ENCODE data around the gene MRPL36.

MRPL36 gene

DNA sequence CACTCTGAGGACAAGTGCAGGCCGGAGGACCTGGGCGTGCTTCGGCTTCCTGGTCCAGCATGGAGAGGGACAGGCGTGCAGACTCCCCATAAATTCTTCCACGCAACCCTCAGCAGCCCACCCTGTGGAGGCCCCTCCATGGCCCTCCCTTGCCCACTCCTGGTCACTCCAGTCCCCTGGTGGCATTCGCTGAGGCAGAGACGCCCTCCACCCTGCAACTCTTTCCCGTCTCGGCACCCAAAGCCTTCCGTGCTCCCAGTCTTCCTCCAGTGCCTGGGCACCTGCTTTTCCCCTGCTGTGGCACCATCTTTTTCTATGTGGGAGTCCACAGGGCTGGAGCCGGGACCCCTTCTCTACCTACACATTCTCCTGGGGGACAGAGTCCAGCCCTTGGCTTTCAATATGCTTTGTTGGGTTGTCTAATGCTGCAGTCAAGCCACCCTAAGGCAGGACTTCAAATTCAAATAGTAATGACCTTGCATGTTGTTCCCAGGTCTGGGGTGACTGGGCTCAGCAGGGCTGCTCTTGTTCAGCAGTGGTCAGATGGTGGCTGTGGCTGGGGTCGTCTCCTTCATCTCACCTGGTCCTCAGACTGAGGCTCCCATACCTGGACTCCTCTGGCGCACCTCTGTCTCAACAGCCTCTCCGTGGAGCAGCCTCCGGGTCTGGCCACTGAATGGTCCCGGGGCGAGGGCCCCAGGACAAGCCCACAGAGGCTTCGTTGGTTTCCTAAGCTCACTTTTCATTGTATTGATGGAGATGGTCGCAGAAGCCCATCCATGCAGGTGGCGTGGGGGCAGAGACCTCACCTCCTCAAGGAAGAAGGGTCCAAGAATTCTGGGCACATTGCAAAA, 15.2 kb downstream of the MRPL36 start:
- Histone ChIP-seq H3K36me3 (replicated peaks; ENCODE audit: low read depth, low read length) (no peaks in the 10 kb centered on the region), H3K27me3 (ENCODE audit: low read depth, low read length) (no peaks in the 10 kb centered on the region), H4K20me1 (ENCODE audit: insufficient read depth, low read length) (no peaks in the 10 kb centered on the region), H2AFZ (ENCODE audit: low read depth, low read length) (no peak overlapping the region), H3K4me2 (ENCODE audit: low read length) (no peak overlapping the region), H3K4me1 (ENCODE audit: low read length) (peaks cover 14% of the 10 kb centered on the region), H3K4me3 (ENCODE audit: low read length) (no peak overlapping the region), H3K27ac (ENCODE audit: low read length) (no peak overlapping the region), H3K79me2 (ENCODE audit: low read length) (no peaks in the 10 kb centered on the region), H3K9ac (ENCODE audit: low read length) (no peak overlapping the region), H3K9me3 (ENCODE audit: insufficient read depth, low read length) (no peaks in the 10 kb centered on the region)
- no peak for TF ChIP-seq EZH2phosphoT487 (IDR thresholded peaks at IDR 0.05; ENCODE audit: low read depth)
- TF ChIP-seq, protein P1, sequence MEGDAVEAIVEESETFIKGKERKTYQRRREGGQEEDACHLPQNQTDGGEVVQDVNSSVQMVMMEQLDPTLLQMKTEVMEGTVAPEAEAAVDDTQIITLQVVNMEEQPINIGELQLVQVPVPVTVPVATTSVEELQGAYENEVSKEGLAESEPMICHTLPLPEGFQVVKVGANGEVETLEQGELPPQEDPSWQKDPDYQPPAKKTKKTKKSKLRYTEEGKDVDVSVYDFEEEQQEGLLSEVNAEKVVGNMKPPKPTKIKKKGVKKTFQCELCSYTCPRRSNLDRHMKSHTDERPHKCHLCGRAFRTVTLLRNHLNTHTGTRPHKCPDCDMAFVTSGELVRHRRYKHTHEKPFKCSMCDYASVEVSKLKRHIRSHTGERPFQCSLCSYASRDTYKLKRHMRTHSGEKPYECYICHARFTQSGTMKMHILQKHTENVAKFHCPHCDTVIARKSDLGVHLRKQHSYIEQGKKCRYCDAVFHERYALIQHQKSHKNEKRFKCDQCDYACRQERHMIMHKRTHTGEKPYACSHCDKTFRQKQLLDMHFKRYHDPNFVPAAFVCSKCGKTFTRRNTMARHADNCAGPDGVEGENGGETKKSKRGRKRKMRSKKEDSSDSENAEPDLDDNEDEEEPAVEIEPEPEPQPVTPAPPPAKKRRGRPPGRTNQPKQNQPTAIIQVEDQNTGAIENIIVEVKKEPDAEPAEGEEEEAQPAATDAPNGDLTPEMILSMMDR (IDR thresholded peaks at IDR 0.05; ENCODE audit: low read depth, low read length), result no peak

DNA sequence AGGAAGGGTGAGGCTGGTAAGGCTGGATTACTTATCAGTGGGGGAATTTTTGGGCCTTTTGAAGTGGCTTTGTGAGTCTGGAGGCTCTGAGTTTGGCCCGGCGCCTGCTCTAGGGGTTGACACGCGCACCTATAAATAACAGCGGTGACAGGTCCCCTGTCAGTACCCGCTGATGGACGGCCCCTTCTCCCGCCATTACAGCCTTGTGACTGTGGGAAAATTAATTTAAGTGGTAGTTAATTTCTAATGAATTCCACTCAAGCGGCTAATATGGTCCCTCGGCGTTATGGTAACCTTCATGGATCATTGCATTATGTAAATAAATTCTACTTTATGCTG, 16.5 kb downstream of the MRPL36 start:
- Histone ChIP-seq H3K4me2 (ENCODE audit: low read length) (peak overlapping the region; percentile 37), H3K36me3 (replicated peaks; ENCODE audit: low read depth, low read length) (no peaks in the 10 kb centered on the region), H3K4me3 (ENCODE audit: low read length) (0 out of 2 replicates have a peak overlapping the region, but pooled peaks have one; percentile 16), H3K9ac (ENCODE audit: low read length) (no peak overlapping the region), H3K9me3 (ENCODE audit: insufficient read depth, low read length) (no peaks in the 10 kb centered on the region), H3K4me1 (ENCODE audit: low read length) (peaks cover 14% of the 10 kb centered on the region), H3K27me3 (ENCODE audit: low read depth, low read length) (no peaks in the 10 kb centered on the region), H3K79me2 (ENCODE audit: low read length) (no peaks in the 10 kb centered on the region), H2AFZ (ENCODE audit: low read depth, low read length) (no peak overlapping the region), H4K20me1 (ENCODE audit: insufficient read depth, low read length) (no peaks in the 10 kb centered on the region), H3K27ac (ENCODE audit: low read length) (no peak overlapping the region)
- TF ChIP-seq, protein P1 (IDR thresholded peaks at IDR 0.05; ENCODE audit: low read depth, low read length), result no peak
- no peak for TF ChIP-seq EZH2phosphoT487 (IDR thresholded peaks at IDR 0.05; ENCODE audit: low read depth)

DNA sequence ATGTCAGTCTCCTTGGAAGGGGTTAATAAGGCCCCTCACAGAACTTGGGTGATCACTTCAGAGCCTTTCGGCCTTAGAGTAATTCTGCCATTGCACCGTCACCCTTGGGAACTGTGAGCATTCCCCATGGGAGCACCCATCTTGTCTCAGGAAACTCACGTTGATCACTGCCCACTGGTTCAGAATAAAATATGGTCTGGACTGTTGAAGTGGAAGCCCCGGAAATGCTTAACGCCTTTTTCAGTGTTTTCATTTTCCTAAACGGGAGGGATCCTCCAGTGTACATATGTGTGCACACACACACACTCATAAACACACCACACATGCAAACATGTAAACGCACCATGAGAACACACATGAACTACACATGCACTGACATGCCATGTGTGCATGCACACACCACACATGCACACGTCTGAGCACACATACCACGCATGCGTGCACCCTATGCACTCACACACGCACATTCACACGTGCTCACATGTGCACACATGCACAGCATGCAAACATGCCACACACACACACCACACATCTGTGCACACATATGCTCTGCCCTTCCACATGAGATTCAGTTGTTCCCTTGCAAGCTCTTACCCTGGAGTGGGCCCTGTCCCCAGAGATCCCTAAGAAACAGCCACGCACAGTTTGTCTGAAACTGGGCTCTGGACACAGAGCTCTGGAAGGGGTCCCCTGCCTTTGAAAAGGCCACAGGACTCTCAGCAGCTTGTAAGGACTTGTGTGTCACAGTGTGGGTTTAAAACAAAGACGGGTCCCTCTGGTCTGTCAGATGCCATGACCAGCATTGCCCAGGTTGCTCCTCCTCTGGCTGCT, 17.0 kb downstream of the MRPL36 start:
- no peaks in the 10 kb centered on the region for H3K27me3 ChIP-seq (ENCODE audit: low read depth, low read length)
- H3K9ac ChIP-seq (ENCODE audit: low read length), result no peak overlapping the region
- no peak overlapping the region for H3K4me3 ChIP-seq (ENCODE audit: low read length)
- H3K36me3 ChIP-seq (replicated peaks; ENCODE audit: low read depth, low read length), result no peaks in the 10 kb centered on the region
- H3K9me3 ChIP-seq (ENCODE audit: insufficient read depth, low read length), result no peaks in the 10 kb centered on the region
- H3K4me2 ChIP-seq (ENCODE audit: low read length), result peak overlapping the region; percentile 37; the same call in 1 of the 2 replicates
- peaks cover 14% of the 10 kb centered on the region for H3K4me1 ChIP-seq (ENCODE audit: low read length)
- no peak overlapping the region for H2AFZ ChIP-seq (ENCODE audit: low read depth, low read length)
- no peaks in the 10 kb centered on the region for H3K79me2 ChIP-seq (ENCODE audit: low read length)
- no peak for TF ChIP-seq EZH2phosphoT487 (IDR thresholded peaks at IDR 0.05; ENCODE audit: low read depth)
- TF ChIP-seq, protein P1 (IDR thresholded peaks at IDR 0.05; ENCODE audit: low read depth, low read length), result no peak
- no peak overlapping the region for H3K27ac ChIP-seq (ENCODE audit: low read length)
- H4K20me1 ChIP-seq (ENCODE audit: insufficient read depth, low read length), result no peaks in the 10 kb centered on the region

DNA sequence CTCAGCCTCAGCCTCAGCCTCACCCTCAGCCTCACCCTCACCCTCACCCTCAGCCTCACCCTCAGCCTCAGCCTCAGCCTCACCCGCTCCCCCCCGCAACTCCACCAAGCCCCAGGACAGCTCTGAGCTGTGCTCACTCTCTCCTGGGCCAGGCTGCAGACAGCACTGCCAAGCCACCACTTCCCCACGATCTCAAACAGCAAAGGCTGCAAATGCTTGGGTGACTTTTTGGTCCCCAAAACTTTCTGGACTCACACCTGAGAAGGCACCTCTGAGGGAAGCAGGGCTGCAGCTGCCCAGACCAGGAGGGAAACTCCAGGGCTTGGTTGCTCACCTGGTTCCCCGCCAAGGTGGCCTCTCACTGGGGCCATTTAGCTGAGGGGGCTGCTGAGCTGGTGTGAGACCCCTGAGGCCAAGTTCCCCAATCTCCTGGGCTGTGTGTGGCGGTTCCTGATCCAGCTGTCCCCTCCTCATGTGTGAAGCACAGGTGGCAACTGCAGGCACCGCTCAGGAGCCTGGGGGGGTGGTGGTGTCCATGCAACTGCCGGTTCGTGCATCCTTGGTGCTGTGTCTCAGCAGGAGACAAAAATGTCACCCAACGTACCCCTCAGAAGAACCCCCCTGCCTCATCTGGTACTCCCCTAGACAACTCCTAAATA, 17.8 kb downstream of the MRPL36 start:
- Histone ChIP-seq H3K4me3 (ENCODE audit: low read length) (no peak overlapping the region), H3K79me2 (ENCODE audit: low read length) (no peaks in the 10 kb centered on the region), H3K27me3 (ENCODE audit: low read depth, low read length) (no peaks in the 10 kb centered on the region), H3K27ac (ENCODE audit: low read length) (no peak overlapping the region), H4K20me1 (ENCODE audit: insufficient read depth, low read length) (no peaks in the 10 kb centered on the region), H3K9ac (ENCODE audit: low read length) (no peak overlapping the region), H3K4me2 (ENCODE audit: low read length) (no peak overlapping the region), H3K4me1 (ENCODE audit: low read length) (peaks cover 14% of the 10 kb centered on the region), H3K9me3 (ENCODE audit: insufficient read depth, low read length) (no peaks in the 10 kb centered on the region), H2AFZ (ENCODE audit: low read depth, low read length) (no peak overlapping the region), H3K36me3 (replicated peaks; ENCODE audit: low read depth, low read length) (no peaks in the 10 kb centered on the region)
- TF ChIP-seq, protein P1 (IDR thresholded peaks at IDR 0.05; ENCODE audit: low read depth, low read length), result no peak
- TF ChIP-seq EZH2phosphoT487 (IDR thresholded peaks at IDR 0.05; ENCODE audit: low read depth), result no peak

All from OCI-LY3 (cell line).